GM18511 (cell line): ENCODE data around the gene GDPD2.

ENCODE experiments used
- ATAC-seq: cut with Tn5 transposase; IDR thresholded peaks from one replicate; pipeline ENCODE4 v1.9.1; 2021; ENCODE audit warnings: mild to moderate bottlenecking, moderate library complexity; ENCODE audit not compliant: unreplicated experiment

The GDPD2 gene

GRCh38 chrX:70437011-70437410, 13.9 kb downstream of the GDPD2 start:
- ATAC-seq, result no peak

- no peak for ATAC-seq
These were observed 15.0 kb downstream of the GDPD2 start for GRCh38 chrX:70437921-70438665.

GRCh38 chrX:70439016-70439415, 15.9 kb downstream of the GDPD2 start:
- ATAC-seq, result peak; percentile 39

GRCh38 chrX:70442224-70442623, 19.1 kb downstream of the GDPD2 start:
- no peak for ATAC-seq

GRCh38 chrX:70444326-70444945, 21.3 kb downstream of the GDPD2 start, which contains the start of gene DLG3:
TSS of gene DLG3 (plus strand) at chrX:70444835. CDS start at chrX:70445202, 367 bp downstream.
- ATAC-seq, result peak; percentile 53

- ATAC-seq, result peak; percentile 37
These were observed 22.0 kb downstream of the GDPD2 start for GRCh38 chrX:70444946-70445656.

GRCh38 chrX:70445951-70446350, 22.8 kb downstream of the GDPD2 start:
- no peak for ATAC-seq

GRCh38 chrX:70446380-70447350, 23.6 kb downstream of the GDPD2 start:
- no peak for ATAC-seq

- ATAC-seq, result no peak
These were observed 26.4 kb downstream of the GDPD2 start for GRCh38 chrX:70449457-70449966.

GRCh38 chrX:70452143-70452733, 29.1 kb downstream of the GDPD2 start:
- peak; percentile 46 for ATAC-seq

GRCh38 chrX:70453024-70453618, 30.0 kb downstream of the GDPD2 start:
- no peak for ATAC-seq

GRCh38 chrX:70454441-70455365, 31.6 kb downstream of the GDPD2 start:
- peak; percentile 60 for ATAC-seq

GRCh38 chrX:70455366-70456202, 32.5 kb downstream of the GDPD2 start:
- peak; percentile 19 for ATAC-seq

- ATAC-seq, result peak; percentile 23
These were observed 33.1 kb downstream of the GDPD2 start for GRCh38 chrX:70456256-70456655.

- ATAC-seq, result no peak
These were observed 37.9 kb downstream of the GDPD2 start for GRCh38 chrX:70461026-70461425.

GRCh38 chrX:70464051-70464450, 40.9 kb downstream of the GDPD2 start:
- no peak for ATAC-seq

GRCh38 chrX:70466968-70467367, 43.9 kb downstream of the GDPD2 start:
- no peak for ATAC-seq

GRCh38 chrX:70468709-70469108, 45.6 kb downstream of the GDPD2 start:
- ATAC-seq, result no peak
